SU-DHL-6 (cell line): ENCODE data around the gene CPLX3.
A peak's percentile ranks its signal among the peaks of the same experiment; 100 is the strongest.

Experiments
- H2AFZ ChIP-seq: fragments of 200-600 bp; sonication (generic); 2 replicates; pipeline ENCODE4 v1.6.1; 2014; ENCODE audit warnings: low read depth, mild to moderate bottlenecking, moderate library complexity, mixed read lengths, antibody characterized with exemption, low read length; ENCODE audit not compliant: severe bottlenecking
- H3F3A ChIP-seq: fragments of 200-600 bp; shearing (Covaris generic); 2 replicates; pipeline ENCODE4 v1.6.0; 2016; ENCODE audit warnings: antibody characterized with exemption, mild to moderate bottlenecking; ENCODE audit not compliant: insufficient read depth
- H3K27ac ChIP-seq: fragments of 200-600 bp; sonication (generic); 2 replicates; pipeline ENCODE4 v1.5.1; 2016; ENCODE audit warnings: low read depth, mild to moderate bottlenecking, low read length, moderate library complexity, mixed read lengths
- H3K27me3 ChIP-seq: fragments of 200-600 bp; sonication (generic), shearing (Covaris generic); 2 replicates; pipeline ENCODE4 v1.6.0; 2014; ENCODE audit warnings: mild to moderate bottlenecking, low read length
- H3K36me3 ChIP-seq: fragments of 200-600 bp; sonication (generic); 2 replicates; pipeline ENCODE4 v1.6.1; 2014; ENCODE audit warnings: mild to moderate bottlenecking, low read length, mixed read lengths
- H3K4me2 ChIP-seq: fragments of 300-600, 200-600 bp; shearing (Covaris generic), sonication (generic); 2 replicates; pipeline ENCODE4 v1.6.0; 2014; ENCODE audit warnings: low read length, low read depth, mild to moderate bottlenecking; ENCODE audit not compliant: poor library complexity, severe bottlenecking
- H3K4me3 ChIP-seq: fragments of 200-600 bp; sonication (generic); 2 replicates; pipeline ENCODE4 v1.5.1; 2014; ENCODE audit warnings: antibody characterized with exemption, low read length, mild to moderate bottlenecking, mixed read lengths; ENCODE audit not compliant: insufficient read depth, poor library complexity, severe bottlenecking
- H3K79me2 ChIP-seq: fragments of 200-600 bp; sonication (generic); 2 replicates; pipeline ENCODE4 v1.6.1; 2014; ENCODE audit warnings: mild to moderate bottlenecking, low read length, moderate library complexity; ENCODE audit not compliant: insufficient read depth
- H3K9ac ChIP-seq: fragments of 200-600 bp; sonication (generic); 2 replicates; pipeline ENCODE4 v1.7.0; 2014; ENCODE audit warnings: mild to moderate bottlenecking, low read length
- H3K9me2 ChIP-seq: fragments of 200-600 bp; sonication (generic); replicated peaks from 2 replicates; pipeline ENCODE4 v1.6.1; 2014; ENCODE audit warnings: low read length; ENCODE audit not compliant: insufficient read depth
- H3K9me3 ChIP-seq: fragments of 200-600 bp; sonication (generic); 2 replicates; pipeline ENCODE4 v1.6.1; 2014; ENCODE audit warnings: low read length, mixed read lengths; ENCODE audit not compliant: insufficient read depth
- H4K20me1 ChIP-seq: fragments of 200-600 bp; sonication (generic); 2 replicates; pipeline ENCODE4 v1.6.1; 2014; ENCODE audit warnings: low read depth, mild to moderate bottlenecking, antibody characterized with exemption, low read length, moderate library complexity, mixed read lengths
- EZH2phosphoT487 ChIP-seq: fragments of 200-600 bp; sonication (generic), shearing (Covaris generic); conservative IDR thresholded peaks from 2 replicates; pipeline ENCODE4 v1.6.1; 2018; ENCODE audit warnings: mild to moderate bottlenecking, antibody characterized with exemption, low read length, moderate library complexity, mixed read lengths
- TF ChIP-seq, protein P1 (sequence below): fragments of 200-600 bp; sonication (generic); IDR thresholded peaks from one replicate; pipeline ENCODE4 v1.5.1; 2017; ENCODE audit warnings: antibody characterized with exemption, mild to moderate bottlenecking, low read length, moderate library complexity; ENCODE audit not compliant: insufficient read depth, poor library complexity, severe bottlenecking

Gene CPLX3

DNA sequence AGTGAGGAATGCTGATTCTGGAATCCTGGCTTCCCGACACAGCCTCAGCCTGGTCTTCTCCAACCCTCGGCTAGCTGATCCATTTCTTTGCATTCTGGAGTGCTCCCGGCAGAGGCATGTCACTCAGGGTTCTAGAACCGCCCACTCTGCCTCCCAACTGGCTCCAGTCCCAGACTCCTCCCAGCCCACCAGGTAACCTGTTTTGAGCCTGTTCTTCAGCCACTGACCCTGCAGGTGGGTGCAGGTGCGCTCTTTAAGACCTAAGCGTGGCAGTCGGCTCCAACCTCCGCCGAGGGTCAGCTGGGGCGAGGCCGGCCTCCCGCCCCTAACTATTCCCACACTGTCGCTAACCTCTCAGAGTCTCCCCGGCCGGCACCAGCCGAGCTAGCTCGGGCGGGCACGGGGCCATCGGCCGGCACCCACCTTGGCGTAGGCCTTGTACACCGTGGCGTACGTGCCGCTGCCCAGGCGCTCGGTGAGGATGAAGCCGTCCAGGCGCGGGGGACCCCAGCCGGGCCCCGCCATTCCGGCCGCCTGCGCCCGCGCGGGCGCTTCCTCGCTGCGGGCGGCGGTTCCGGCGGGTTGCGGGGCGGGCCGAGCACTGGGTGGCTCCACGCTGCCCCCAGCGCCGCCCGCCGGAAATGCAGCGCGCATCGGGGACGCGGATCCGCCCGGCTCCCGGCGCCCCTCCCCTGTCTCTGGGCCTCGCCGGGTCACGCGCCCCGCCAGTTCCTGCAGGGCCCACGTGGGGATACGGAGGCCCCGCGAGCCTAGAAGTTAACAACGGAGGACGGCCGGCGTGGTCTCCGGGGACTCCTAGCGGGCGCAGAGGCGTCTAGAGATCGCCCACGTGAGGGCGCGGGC lies 16.4 kb downstream of the CPLX3 start, which contains the start of gene ULK3:
ULK3 (minus strand) TSS at position 576 of the 864 bp plus-strand sequence; CDS start at position 525, 51 bp downstream.
- no peaks in the 10 kb centered on the region for H3K36me3 ChIP-seq
- H3K9me2 ChIP-seq = no peaks in the 10 kb centered on the region
- TF ChIP-seq, protein P1, sequence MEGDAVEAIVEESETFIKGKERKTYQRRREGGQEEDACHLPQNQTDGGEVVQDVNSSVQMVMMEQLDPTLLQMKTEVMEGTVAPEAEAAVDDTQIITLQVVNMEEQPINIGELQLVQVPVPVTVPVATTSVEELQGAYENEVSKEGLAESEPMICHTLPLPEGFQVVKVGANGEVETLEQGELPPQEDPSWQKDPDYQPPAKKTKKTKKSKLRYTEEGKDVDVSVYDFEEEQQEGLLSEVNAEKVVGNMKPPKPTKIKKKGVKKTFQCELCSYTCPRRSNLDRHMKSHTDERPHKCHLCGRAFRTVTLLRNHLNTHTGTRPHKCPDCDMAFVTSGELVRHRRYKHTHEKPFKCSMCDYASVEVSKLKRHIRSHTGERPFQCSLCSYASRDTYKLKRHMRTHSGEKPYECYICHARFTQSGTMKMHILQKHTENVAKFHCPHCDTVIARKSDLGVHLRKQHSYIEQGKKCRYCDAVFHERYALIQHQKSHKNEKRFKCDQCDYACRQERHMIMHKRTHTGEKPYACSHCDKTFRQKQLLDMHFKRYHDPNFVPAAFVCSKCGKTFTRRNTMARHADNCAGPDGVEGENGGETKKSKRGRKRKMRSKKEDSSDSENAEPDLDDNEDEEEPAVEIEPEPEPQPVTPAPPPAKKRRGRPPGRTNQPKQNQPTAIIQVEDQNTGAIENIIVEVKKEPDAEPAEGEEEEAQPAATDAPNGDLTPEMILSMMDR = peak; percentile 26
- no peak for TF ChIP-seq EZH2phosphoT487

GRCh38 chr15:74843445-74843828 lies 17.0 kb downstream of the CPLX3 start:
- no peaks in the 10 kb centered on the region for H3K9me2 ChIP-seq

More for the DNA sequence above, 16.4 kb downstream of the CPLX3 start, which contains the start of gene ULK3:
- H3K4me2 ChIP-seq = peak within 1 kb of the TSS; percentile 81
- H3K27ac ChIP-seq = peak within 1 kb of the TSS; percentile 71
- peak within 1 kb of the TSS; percentile 85 for H2AFZ ChIP-seq
- H3K79me2 ChIP-seq = no peaks in the 10 kb centered on the region
- H3K9ac ChIP-seq = peak within 1 kb of the TSS; percentile 88
- no peaks in the 10 kb centered on the region for H4K20me1 ChIP-seq
- H3F3A ChIP-seq = peaks cover 20% of the 10 kb centered on the region; the same call in 1 of the 2 replicates
- H3K27me3 ChIP-seq = no peaks in the 10 kb centered on the region
- H3K4me3 ChIP-seq = peak within 1 kb of the TSS; percentile 86
- no peaks in the 10 kb centered on the region for H3K9me3 ChIP-seq

GRCh38 chr15:74843891-74844299 lies 17.5 kb downstream of the CPLX3 start:
- peak overlapping the region; percentile 58 for H3K4me3 ChIP-seq
- H4K20me1 ChIP-seq = no peaks in the 10 kb centered on the region
- no peaks in the 10 kb centered on the region for H3K27me3 ChIP-seq
- no peak overlapping the region for H2AFZ ChIP-seq
- peak overlapping the region; percentile 71 for H3K27ac ChIP-seq
- no peak for TF ChIP-seq EZH2phosphoT487
- TF ChIP-seq, protein P1 = no peak
- H3K9me3 ChIP-seq = no peaks in the 10 kb centered on the region
- H3K9me2 ChIP-seq = no peaks in the 10 kb centered on the region
- H3K9ac ChIP-seq = peak overlapping the region; percentile 88
- H3K36me3 ChIP-seq = no peaks in the 10 kb centered on the region
- peak overlapping the region; percentile 81 for H3K4me2 ChIP-seq
- H3F3A ChIP-seq = peaks cover 20% of the 10 kb centered on the region; the same call in 1 of the 2 replicates
- H3K79me2 ChIP-seq = no peaks in the 10 kb centered on the region

More at GRCh38 chr15:74843445-74843828, 17.0 kb downstream of the CPLX3 start:
- peaks cover 20% of the 10 kb centered on the region; the same call in 1 of the 2 replicates for H3F3A ChIP-seq
- no peaks in the 10 kb centered on the region for H4K20me1 ChIP-seq
- peak overlapping the region; percentile 58 for H3K4me3 ChIP-seq
- no peaks in the 10 kb centered on the region for H3K36me3 ChIP-seq
- H3K4me2 ChIP-seq = peak overlapping the region; percentile 81
- no peaks in the 10 kb centered on the region for H3K27me3 ChIP-seq
- TF ChIP-seq, protein P1 = no peak
- TF ChIP-seq EZH2phosphoT487 = no peak
- H2AFZ ChIP-seq = peak overlapping the region; percentile 78
- H3K27ac ChIP-seq = peak overlapping the region; percentile 71
- peak overlapping the region; percentile 88 for H3K9ac ChIP-seq
- no peaks in the 10 kb centered on the region for H3K79me2 ChIP-seq
- no peaks in the 10 kb centered on the region for H3K9me3 ChIP-seq
